SK-N-SH (cell line): Measurements from ENCODE around the gene MRPL27.

Experiments
- MXI1 ChIP-seq: IDR thresholded peaks from 2 replicates; pipeline ENCODE4 v1.6.1; 2012; ENCODE audit warnings: mild to moderate bottlenecking, low read depth, low read length, improper control_type of control experiment
- TF ChIP-seq, protein P1 (sequence below): fragments of 200-600 bp; sonication (generic); IDR thresholded peaks from 2 replicates; pipeline ENCODE4 v1.6.1; 2017; ENCODE audit warnings: antibody characterized with exemption, mild to moderate bottlenecking, moderate library complexity
- TF ChIP-seq, protein P2 (sequence below): IDR thresholded peaks from 2 replicates; pipeline ENCODE4 v1.4.0; 2012; ENCODE audit warnings: low read depth

DNA sequence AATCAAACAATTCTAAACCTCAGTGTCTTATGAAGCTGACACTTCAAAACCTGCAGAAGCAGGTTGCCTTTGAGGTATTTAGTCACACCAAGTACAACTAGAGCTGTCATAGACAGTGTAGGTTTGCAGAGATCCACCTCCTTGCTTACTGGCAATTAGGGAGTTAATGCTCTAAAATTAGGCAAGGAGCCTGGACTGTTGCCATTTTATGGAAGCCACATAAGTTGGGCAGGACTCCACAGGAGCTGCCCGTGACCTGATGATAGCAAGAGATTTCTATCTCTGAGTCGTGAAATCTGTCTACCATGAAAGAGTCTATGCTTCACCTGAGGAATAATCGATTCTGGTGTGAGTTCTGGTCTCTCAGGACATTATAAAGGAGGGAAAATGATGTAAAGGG is 8.9 kb upstream of the MRPL27 start:
- TF ChIP-seq, protein P1, sequence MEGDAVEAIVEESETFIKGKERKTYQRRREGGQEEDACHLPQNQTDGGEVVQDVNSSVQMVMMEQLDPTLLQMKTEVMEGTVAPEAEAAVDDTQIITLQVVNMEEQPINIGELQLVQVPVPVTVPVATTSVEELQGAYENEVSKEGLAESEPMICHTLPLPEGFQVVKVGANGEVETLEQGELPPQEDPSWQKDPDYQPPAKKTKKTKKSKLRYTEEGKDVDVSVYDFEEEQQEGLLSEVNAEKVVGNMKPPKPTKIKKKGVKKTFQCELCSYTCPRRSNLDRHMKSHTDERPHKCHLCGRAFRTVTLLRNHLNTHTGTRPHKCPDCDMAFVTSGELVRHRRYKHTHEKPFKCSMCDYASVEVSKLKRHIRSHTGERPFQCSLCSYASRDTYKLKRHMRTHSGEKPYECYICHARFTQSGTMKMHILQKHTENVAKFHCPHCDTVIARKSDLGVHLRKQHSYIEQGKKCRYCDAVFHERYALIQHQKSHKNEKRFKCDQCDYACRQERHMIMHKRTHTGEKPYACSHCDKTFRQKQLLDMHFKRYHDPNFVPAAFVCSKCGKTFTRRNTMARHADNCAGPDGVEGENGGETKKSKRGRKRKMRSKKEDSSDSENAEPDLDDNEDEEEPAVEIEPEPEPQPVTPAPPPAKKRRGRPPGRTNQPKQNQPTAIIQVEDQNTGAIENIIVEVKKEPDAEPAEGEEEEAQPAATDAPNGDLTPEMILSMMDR: no peak
- TF ChIP-seq MXI1: no peak
- TF ChIP-seq, protein P2, sequence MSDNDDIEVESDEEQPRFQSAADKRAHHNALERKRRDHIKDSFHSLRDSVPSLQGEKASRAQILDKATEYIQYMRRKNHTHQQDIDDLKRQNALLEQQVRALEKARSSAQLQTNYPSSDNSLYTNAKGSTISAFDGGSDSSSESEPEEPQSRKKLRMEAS: no peak
